BJ (cell line): ENCODE measurements around the gene TNFSF13. TPM values are rescaled to one million over a fixed set of nuclear protein-coding genes. Genes with fewer than 3 reads are reported as not detected.

Experiments used
- CTCF ChIA-PET: fragments of 350-600 bp; formaldehyde crosslinking; extraction: SDS; loops from one replicate; lab custom pipeline; 2021; ENCODE audit warnings: antibody characterized with exemption, inconsistent platforms; lab: Yijun Ruan, JAX
- POLR2A ChIA-PET: fragments of 300-600 bp; sonication (Branson Sonifier 250); formaldehyde crosslinking; extraction: SDS; loops from one replicate; lab custom pipeline; 2021; ENCODE audit warnings: antibody characterized with exemption; lab: Charles Lee
- DNase-seq: peaks from one replicate; pipeline ENCODE4 v3.0.0-alpha.2; 2011; ENCODE audit warnings: low read depth
- H3K27me3 ChIP-seq: 2 replicates; pipeline ENCODE4 v1.6.0; 2011; ENCODE audit warnings: low read length; ENCODE audit not compliant: control insufficient read depth, insufficient read depth
- H3K36me3 ChIP-seq: 2 replicates; pipeline ENCODE4 v1.5.1; 2011; ENCODE audit warnings: low read length; ENCODE audit not compliant: control insufficient read depth, insufficient read depth
- H3K4me3 ChIP-seq: 2 replicates; pipeline ENCODE4 v1.5.1; 2011; ENCODE audit warnings: low read depth, mild to moderate bottlenecking, control low read depth, low read length
- polyA plus RNA-seq: library from polyadenylated mRNA; depleted of rRNA; stranded (reverse); fragments of >200 nt; gene quantifications from 2 replicates; pipeline ENCODE4 v1.2.3, GENCODE V29; 2011
- TF ChIP-seq, protein P1 (sequence below): IDR thresholded peaks from 2 replicates; pipeline ENCODE4 v1.5.1; 2011; ENCODE audit warnings: low read depth, mild to moderate bottlenecking, control low read depth, inconsistent platforms, low read length, moderate library complexity; ENCODE audit not compliant: insufficient read depth

TNFSF13 gene
- polyA plus RNA-seq, 1 experiment: 2.4 TPM

DNA sequence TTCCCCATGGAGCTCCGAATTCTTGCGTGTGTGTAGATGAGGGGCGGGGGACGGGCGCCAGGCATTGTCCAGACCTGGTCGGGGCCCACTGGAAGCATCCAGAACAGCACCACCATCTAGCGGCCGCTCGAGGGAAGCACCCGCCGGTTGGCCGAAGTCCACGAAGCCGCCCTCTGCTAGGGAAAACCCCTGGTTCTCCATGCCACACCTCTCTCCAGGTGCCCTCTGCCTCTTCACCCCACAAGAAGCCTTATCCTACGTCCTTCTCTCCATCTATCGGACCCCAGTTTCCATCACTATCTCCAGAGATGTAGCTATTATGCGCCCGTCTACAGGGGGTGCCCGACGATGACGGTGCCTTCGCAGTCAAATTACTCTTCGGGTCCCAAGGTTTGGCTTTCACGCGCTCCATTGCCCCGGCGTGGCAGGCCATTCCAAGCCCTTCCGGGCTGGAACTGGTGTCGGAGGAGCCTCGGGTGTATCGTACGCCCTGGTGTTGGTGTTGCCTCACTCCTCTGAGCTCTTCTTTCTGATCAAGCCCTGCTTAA lies 2.6 kb downstream of the TNFSF13 start:
- DNase-seq: no peak
- ChIA-PET CTCF (interaction anchor here (0.6 to 3.7 kb wide), 60 partner anchors 9 to 515 kb away, joined by 3 to 95 read pairs (median 4); partner anchors contain the start of genes MPDU1, SAT2, SPEM1 and TMEM102), POLR2A (interaction anchor here (0.6 to 1.1 kb wide), 8 partner anchors 13 to 273 kb away, joined by 3 to 5 read pairs (median 3); partner anchors contain the start of genes NEURL4 and SPEM2)
- Histone ChIP-seq H3K36me3 (peaks cover 13% of the 10 kb centered on the region), H3K4me3 (peak overlapping the region; percentile 85), H3K27me3 (no peaks in the 10 kb centered on the region)
- TF ChIP-seq, protein P1, sequence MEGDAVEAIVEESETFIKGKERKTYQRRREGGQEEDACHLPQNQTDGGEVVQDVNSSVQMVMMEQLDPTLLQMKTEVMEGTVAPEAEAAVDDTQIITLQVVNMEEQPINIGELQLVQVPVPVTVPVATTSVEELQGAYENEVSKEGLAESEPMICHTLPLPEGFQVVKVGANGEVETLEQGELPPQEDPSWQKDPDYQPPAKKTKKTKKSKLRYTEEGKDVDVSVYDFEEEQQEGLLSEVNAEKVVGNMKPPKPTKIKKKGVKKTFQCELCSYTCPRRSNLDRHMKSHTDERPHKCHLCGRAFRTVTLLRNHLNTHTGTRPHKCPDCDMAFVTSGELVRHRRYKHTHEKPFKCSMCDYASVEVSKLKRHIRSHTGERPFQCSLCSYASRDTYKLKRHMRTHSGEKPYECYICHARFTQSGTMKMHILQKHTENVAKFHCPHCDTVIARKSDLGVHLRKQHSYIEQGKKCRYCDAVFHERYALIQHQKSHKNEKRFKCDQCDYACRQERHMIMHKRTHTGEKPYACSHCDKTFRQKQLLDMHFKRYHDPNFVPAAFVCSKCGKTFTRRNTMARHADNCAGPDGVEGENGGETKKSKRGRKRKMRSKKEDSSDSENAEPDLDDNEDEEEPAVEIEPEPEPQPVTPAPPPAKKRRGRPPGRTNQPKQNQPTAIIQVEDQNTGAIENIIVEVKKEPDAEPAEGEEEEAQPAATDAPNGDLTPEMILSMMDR: peak; percentile 92

GRCh38 chr17:7561589-7562207 lies 3.1 kb downstream of the TNFSF13 start, which contains the start of gene SENP3:
Gene SENP3 (plus strand): TSS chr17:7561919. CDS start chr17:7563077, 1,158 bp downstream.
- Histone ChIP-seq H3K4me3 (peak within 1 kb of the TSS; percentile 85), H3K36me3 (peaks cover 13% of the 10 kb centered on the region), H3K27me3 (no peaks in the 10 kb centered on the region)
- TF ChIP-seq, protein P1: no peak
- ChIA-PET POLR2A (interaction anchor here (0.6 to 1.1 kb wide), 2 partner anchors 13 to 232 kb away, joined by 3 read pairs; partner anchors contain the start of gene NEURL4), CTCF (interaction anchor here (0.8 to 3.7 kb wide), 29 partner anchors 9 to 516 kb away, joined by 3 to 95 read pairs (median 7); partner anchors contain the start of genes MPDU1, SAT2, TMEM102 and TMEM256)
- DNase-seq: no peak

DNA sequence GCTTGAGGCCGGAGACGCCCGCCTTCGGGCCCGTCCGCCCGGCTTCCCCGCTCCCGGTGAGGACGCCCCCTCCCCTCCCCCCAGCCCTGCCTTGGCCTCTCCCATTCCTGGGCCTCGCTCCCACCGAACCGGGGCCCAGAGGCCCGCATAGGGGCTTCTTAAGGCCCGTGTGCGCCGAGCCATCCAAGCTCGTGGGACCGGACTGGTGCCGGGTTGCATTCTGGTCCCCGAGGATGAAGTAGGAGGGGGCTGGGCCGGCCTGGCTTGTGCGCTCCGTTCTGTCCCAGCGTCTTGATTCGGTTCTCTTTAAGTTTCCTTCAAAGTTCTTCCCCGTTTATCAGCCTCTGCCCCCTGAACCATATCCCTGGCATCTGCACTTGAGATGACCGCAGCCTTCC lies 3.7 kb downstream of the TNFSF13 start:
- CTCF ChIA-PET: interaction anchor here (0.8 to 3.7 kb wide), 6 partner anchors 8 to 212 kb away, joined by 3 to 95 read pairs (median 16); partner anchors contain the start of genes SAT2 and TMEM102
- Histone ChIP-seq H3K36me3 (peaks cover 13% of the 10 kb centered on the region), H3K27me3 (no peaks in the 10 kb centered on the region), H3K4me3 (peak overlapping the region; percentile 85)
- no peak for DNase-seq
- POLR2A ChIA-PET: no interaction called here
- TF ChIP-seq, protein P1: no peak

- POLR2A ChIA-PET: no interaction called here
- H3K4me3 ChIP-seq: peak overlapping the region; percentile 85
- H3K36me3 ChIP-seq: peaks cover 14% of the 10 kb centered on the region
- TF ChIP-seq, protein P1: no peak
- no peak for DNase-seq
- H3K27me3 ChIP-seq: no peaks in the 10 kb centered on the region
- CTCF ChIA-PET: no interaction called here
Measured at GRCh38 chr17:7563115-7563869, 4.7 kb downstream of the TNFSF13 start.
